ENCODE data around the gene GBP4. TPM values are rescaled to one million over a fixed set of nuclear protein-coding genes. Genes with fewer than 3 reads are reported as not detected.

GBP4 gene
- total and polyA plus RNA-seq, 5 donors, result 4.9 to 12.9 (median 9.9) TPM

- intact Hi-C loops (cut with DNase I), result no loop called here
- Histone ChIP-seq H3K4me3 (ENCODE audit: low read length) (no peak overlapping the region), H3K4me1 (ENCODE audit: control insufficient read depth, insufficient read depth, low read length) (no peaks in the 10 kb centered on the region), H3K9me3 (ENCODE audit: control insufficient read depth, low read length) (no peaks in the 10 kb centered on the region), H3K27me3 (ENCODE audit: control insufficient read depth, insufficient read depth) (no peaks in the 10 kb centered on the region), H3K27ac (ENCODE audit: low read length) (no peak overlapping the region)
- WGBS, result 81% methylated on average over 2 of the region's 2 CpGs
- no peak for DNase-seq
- no peak for ATAC-seq
These were observed 55.3 kb downstream of the GBP4 start for GRCh38 chr1:89143484-89143883.

GRCh38 chr1:89142160-89142559, 56.6 kb downstream of the GBP4 start:
- 94% methylated on average over 4 of the region's 4 CpGs for WGBS

GRCh38 chr1:89133747-89134146, 65.0 kb downstream of the GBP4 start:
- H3K27ac ChIP-seq (ENCODE audit: low read length), result no peak overlapping the region
- 97% methylated on average over 1 of the region's 1 CpG for WGBS
- no peak overlapping the region for H3K4me3 ChIP-seq (ENCODE audit: low read length)
- peaks cover 2% of the 10 kb centered on the region for H3K4me1 ChIP-seq (ENCODE audit: control insufficient read depth, insufficient read depth, low read length)
- no peaks in the 10 kb centered on the region for H3K9me3 ChIP-seq (ENCODE audit: control insufficient read depth, low read length)
- intact Hi-C loops (cut with DNase I), result no loop called here
- no peak for DNase-seq
- H3K27me3 ChIP-seq (ENCODE audit: control insufficient read depth, insufficient read depth), result no peaks in the 10 kb centered on the region
- ATAC-seq, result no peak

More at GRCh38 chr1:89142160-89142559, 56.6 kb downstream of the GBP4 start:
- H3K27me3 ChIP-seq (ENCODE audit: control insufficient read depth, insufficient read depth), result no peaks in the 10 kb centered on the region
- no peak for DNase-seq
- H3K9me3 ChIP-seq (ENCODE audit: control insufficient read depth, low read length), result no peaks in the 10 kb centered on the region
- intact Hi-C loops (cut with DNase I), result no loop called here
- no peak for ATAC-seq
- H3K4me3 ChIP-seq (ENCODE audit: low read length), result no peak overlapping the region
- no peaks in the 10 kb centered on the region for H3K4me1 ChIP-seq (ENCODE audit: control insufficient read depth, insufficient read depth, low read length)
- H3K27ac ChIP-seq (ENCODE audit: low read length), result no peak overlapping the region

Other genes with a start within 250 kb of the GBP4 start
- gene KYAT3, start 206.3 kb downstream of the GBP4 start, total RNA-seq, result 10 to 100 TPM in 3 of 4 donors, 1 to 10 TPM in 1; 9.4 to 14.3 (median 11.5) TPM
- 9.6 TPM for gene KYAT3, start 206.3 kb downstream of the GBP4 start, polyA plus RNA-seq
- gene RBMXL1, start 206.3 kb downstream of the GBP4 start, total RNA-seq, result 10 to 100 TPM; 11.1 to 16.6 (median 13.2) TPM
- gene RBMXL1, start 206.3 kb downstream of the GBP4 start, polyA plus RNA-seq, result 3.5 TPM
- 10 to 100 TPM in 1 of 4 donors, 1 to 10 TPM in 3; 7.4 to 10.3 (median 8.3) TPM for gene GBP3, start 176.1 kb downstream of the GBP4 start, total RNA-seq
- gene GBP3, start 176.1 kb downstream of the GBP4 start, polyA plus RNA-seq, result 3.5 TPM
- gene GBP1, start 133.7 kb downstream of the GBP4 start, total RNA-seq, result 10 to 100 TPM in 2 of 4 donors, 1 to 10 TPM in 2; 6.4 to 11.6 (median 8.7) TPM
- 6.2 TPM for gene GBP1, start 133.7 kb downstream of the GBP4 start, polyA plus RNA-seq
- 10 to 100 TPM; 11.3 to 18.9 (median 14.0) TPM for gene GBP2, start 72.8 kb downstream of the GBP4 start, total RNA-seq
- 22.9 TPM for gene GBP2, start 72.8 kb downstream of the GBP4 start, polyA plus RNA-seq
- gene GBP7, start 22.9 kb downstream of the GBP4 start, total RNA-seq, result under 1 TPM in 1 of 4 donors, not detected in 3; 0.11 TPM
- gene GBP7, start 22.9 kb downstream of the GBP4 start, polyA plus RNA-seq, result 0.05 TPM
- 1 to 10 TPM in 2 of 4 donors, under 1 TPM in 2; 0.75 to 2.0 (median 1.2) TPM for gene GBP5, start 73.9 kb upstream of the GBP4 start, total RNA-seq
- gene GBP5, start 73.9 kb upstream of the GBP4 start, polyA plus RNA-seq, result 0.48 TPM
- under 1 TPM in 3 of 4 donors, not detected in 1; 0.09 to 0.23 (median 0.14) TPM for gene GBP6, start 165.1 kb upstream of the GBP4 start, total RNA-seq
- gene GBP6, start 165.1 kb upstream of the GBP4 start, polyA plus RNA-seq, result 0.05 TPM

Measured in right cardiac atrium (tissue), 5 donors.